ENCODE measurements around the gene TACC2.
"Not testable (repeated sequence)": the region's sequence is repeated elsewhere in the genome, so short reads cannot be mapped to it uniquely, and the experiment has no call there.

The TACC2 gene, protein sequence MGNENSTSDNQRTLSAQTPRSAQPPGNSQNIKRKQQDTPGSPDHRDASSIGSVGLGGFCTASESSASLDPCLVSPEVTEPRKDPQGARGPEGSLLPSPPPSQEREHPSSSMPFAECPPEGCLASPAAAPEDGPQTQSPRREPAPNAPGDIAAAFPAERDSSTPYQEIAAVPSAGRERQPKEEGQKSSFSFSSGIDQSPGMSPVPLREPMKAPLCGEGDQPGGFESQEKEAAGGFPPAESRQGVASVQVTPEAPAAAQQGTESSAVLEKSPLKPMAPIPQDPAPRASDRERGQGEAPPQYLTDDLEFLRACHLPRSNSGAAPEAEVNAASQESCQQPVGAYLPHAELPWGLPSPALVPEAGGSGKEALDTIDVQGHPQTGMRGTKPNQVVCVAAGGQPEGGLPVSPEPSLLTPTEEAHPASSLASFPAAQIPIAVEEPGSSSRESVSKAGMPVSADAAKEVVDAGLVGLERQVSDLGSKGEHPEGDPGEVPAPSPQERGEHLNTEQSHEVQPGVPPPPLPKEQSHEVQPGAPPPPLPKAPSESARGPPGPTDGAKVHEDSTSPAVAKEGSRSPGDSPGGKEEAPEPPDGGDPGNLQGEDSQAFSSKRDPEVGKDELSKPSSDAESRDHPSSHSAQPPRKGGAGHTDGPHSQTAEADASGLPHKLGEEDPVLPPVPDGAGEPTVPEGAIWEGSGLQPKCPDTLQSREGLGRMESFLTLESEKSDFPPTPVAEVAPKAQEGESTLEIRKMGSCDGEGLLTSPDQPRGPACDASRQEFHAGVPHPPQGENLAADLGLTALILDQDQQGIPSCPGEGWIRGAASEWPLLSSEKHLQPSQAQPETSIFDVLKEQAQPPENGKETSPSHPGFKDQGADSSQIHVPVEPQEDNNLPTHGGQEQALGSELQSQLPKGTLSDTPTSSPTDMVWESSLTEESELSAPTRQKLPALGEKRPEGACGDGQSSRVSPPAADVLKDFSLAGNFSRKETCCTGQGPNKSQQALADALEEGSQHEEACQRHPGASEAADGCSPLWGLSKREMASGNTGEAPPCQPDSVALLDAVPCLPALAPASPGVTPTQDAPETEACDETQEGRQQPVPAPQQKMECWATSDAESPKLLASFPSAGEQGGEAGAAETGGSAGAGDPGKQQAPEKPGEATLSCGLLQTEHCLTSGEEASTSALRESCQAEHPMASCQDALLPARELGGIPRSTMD (N-terminal part only)

DNA sequence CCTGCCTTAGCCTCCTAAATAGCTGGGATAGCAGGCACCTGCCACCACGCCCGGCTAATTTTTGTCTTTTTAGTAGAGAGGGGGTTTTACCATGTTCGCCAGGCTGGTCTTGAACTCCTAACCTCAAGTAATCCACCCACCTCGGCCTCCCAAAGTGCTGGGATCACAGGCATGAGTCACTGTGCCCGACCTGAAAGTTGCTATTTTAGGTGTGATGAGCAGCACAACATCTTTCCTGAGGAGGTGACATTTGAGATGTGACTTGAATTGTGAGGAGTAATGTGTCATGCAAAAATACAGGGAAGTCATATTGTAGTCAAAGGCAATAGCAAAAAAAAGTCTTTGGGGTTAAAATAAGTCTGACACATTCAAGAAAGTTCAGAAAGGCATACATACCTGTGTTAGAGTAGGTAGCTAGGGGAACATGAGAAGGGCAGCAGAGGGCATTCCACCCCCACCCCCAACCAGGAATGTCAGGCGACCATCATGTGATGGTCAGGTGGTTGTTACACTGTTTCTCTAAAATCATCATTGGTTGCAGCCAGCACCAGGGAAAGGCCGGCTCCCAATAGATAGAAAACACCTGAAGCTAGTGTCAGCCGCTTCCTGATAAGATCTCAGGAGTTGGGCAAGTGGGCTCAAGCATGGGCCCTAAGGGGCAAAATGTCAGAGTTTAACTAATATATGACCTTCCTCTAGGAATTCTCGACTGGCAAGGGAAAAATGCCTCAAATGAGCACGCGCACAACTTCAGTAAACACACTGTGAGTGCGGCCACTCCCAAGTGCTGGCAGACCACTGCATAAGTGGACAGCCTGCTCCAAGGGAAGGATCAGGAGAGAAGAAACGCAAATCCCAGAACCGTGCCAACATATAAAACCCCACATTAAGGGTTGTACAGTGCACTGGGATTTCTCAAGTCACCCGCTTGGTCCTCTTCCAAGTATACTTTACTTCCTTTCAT lies at the start of gene TACC2:
Gene TACC2, plus strand, starts transcription at position 803 of the 964 bp plus-strand sequence. CDS start 32,819 bp downstream, outside the sequence.
- no peak for DNase-seq (ENCODE audit: low spot score)

DNA sequence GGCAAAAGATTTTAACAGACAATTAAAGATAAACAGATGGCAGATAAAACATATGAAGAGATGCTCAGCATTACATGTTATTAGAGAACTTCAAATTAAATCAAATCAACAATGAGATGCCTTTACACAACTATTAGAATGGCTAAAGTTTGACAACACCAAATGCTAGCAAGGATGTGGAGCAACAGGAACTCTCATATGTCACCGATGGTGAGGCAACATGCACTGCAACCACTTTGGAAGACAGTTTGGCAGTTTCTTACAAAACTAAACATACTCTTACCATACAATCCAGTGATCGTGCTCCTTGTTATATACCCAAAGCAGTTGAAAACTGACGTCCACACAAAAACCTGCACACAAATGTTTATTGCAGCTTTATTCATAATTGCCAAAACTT lies 47.4 kb upstream of the TACC2 start:
- no peak for DNase-seq (ENCODE audit: low spot score)

DNA sequence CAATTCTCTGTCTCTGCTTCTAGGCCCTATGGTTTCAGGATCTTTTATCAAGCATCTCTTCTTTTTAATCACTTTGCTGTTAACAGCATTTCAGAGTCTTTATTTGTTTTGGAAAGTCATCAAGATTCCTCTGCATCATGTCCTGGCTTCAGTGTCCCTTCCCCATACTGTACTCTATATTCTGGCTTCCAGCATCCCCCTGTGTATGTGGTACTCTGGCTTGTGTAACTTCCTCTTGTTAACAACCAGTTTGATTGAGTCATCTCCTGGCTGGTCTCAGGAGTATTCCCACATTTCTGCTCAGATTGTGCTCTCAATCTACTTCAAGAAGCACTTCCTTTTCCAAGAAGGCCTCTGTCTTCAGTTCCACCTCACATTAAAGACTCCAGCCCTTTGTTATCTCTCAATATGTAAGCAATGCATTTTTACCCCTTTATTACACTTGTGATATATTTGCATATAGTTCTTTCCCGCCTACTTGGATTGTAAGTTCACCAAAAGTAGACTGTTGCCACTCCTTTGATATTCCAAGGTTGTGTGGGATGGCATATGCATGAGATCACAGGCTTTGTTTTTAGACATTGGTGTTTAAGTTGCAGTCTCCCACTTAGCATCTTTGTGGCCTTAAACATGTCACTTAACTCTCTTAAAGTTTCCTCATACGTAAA lies 46.1 kb upstream of the TACC2 start:
- DNase-seq (ENCODE audit: low spot score): no peak

DNA sequence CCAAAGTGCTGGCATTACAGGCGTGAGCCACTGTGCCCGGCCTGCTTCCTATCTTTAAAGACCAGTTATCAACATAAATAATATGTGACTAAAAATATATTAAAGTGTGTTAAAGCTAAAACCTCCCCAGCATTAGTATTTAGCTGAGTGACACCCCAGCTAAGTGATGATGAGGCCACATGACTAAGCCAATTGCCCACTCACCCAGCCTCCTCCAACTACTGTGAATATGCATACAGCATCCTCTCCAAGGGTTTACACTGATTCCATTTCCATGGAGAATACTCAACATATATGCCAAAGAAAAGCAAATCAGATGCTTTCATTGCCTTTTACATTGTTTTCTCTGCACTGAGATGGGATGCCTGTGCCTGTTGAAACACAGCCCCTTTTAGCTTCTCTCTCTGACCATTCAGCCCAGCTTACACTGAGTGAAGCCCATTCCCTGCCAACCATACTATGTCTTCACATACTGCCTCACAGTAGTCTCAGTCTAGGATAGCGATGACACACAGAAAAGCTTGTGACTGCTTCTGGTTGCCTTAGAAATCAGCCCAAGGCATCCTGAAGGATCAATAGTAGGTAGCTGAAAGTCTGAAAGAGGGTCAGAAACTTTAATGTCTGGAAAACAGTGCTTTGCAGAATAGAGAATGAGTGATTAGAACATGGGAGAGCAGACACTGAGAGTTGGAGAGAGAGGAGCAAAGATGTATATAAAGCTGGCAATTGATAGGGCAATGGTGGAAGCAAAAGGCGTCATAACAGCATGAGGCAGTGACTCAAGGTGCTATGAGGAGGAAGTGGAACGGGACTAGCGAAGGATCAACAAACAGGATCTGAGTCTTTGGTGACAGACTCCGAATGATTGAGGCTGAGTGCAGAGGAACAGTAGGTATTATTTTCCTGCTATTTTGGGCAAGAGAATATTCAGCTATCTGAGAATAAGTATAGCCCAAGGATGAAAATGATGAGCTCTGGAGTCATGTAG lies 41.3 kb upstream of the TACC2 start:
- no peak for DNase-seq (ENCODE audit: low spot score)

DNA sequence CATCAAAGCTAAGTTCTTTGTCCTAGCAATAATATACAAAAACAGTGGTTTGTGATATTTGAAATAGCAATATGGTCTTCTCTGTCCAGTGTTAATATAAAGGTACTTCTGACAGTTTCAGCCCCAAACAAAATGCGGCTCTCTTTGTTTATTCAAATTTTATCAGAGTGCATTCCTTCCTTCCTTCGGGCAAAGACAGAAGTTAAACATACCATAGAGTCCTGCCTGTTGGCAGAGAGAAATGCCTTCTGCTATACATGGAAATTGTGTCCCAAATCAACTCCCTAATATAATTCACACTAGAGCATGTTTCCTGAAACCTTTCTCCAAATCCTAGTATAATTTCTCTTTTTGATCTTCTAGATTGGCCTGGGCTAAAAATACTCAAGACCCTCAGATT lies 39.9 kb upstream of the TACC2 start:
- DNase-seq (ENCODE audit: low spot score): no peak

DNA sequence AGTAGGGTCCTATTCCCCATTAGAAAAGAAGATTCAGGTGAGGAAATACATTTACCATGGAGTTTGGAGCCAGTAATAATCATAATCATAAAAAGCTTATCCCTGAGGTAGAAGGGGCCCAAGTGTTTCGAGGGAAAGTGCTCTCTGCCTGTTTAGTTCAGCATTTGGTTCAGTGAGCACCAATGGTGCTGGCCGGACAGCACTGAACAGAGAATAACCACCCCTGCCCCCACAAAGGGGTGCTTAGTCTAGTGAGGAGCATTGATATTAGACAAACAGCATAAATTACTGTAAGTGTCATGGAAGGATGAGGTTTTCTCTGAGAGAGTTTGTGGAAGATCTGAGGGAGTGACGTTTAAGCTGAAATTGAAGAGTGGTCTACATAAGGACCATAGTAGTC lies 39.5 kb upstream of the TACC2 start:
- DNase-seq (ENCODE audit: low spot score): no peak

DNA sequence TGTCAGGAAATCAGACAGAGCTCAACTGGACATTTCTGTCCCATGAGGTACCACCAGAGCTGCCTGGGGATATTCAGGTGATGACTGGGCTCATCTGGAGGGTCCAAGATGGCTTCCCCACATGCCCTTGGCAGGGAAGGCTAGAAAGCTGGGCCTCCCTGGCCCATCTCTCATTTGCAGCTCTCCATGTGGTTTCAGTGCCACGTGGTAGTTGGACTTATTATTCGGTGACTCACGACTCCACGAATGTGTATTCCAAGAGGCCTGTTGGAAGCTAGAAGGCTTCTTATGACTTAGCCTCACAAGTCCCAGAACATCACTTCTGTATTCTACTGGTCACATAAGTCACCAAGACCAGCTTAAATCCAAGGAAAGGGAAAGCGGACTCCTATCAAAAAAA lies 36.7 kb upstream of the TACC2 start:
- DNase-seq (ENCODE audit: low spot score): no peak

DNA sequence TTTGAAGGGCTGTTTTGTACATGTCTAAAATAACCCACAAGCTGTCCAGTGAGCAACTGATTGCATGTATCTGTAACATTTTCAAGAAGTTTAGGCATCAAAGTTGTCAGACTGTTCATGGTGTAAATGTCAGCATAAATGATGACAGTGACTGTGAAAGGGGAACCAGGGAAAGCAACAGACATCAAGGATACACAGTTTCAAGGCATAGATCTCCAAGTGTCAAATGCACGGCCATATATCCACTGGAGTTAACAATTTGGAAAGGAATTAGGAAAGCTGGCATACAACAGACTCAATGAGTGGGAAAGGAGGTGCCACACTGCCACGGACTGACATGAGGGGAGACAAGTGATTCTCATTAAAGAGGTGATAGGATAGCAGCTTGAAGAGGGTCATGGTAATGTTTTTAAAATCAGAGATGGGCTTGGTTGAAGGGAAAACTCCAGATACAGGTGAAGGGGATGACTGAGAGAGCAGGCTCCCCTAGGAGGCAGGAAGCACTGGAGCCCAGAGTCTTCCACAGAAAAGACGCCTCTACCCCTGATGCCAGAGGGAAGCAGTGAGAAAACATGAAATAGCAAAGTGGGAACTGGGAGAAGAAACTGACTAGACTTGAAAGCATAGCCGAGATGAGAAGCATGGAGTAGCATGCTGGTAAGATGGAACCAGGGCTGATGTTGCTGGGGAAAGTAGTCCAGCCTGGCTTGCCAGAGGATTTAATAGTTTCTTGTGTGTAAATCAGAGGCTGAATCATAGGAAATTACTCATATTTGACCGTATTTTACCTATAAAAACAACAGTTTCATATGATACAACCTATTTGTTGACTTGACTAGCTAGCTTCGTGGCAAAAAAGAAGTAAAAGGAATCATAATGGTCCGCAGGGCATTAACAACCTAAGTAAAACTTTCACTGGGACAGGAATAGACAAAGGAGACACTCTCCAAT lies 32.6 kb upstream of the TACC2 start:
- DNase-seq (ENCODE audit: low spot score): no peak

DNA sequence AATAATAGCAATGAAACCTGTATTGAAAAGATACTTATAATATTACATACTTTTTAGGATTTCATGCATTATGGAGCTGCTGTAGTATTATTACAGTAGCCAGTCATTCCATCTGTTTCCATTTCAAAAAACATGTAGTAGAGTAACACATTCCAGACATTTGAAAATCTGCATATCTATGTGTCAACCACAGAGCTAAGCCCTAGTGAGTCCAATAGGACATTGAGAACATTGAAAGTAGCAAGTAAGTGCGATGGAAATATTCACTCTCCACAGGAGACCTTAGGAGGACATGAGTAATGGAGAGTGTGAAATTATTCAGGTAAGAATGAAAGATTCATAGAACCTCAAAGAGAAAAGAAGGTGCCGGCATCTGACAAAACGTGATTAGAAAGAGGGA lies 29.3 kb upstream of the TACC2 start:
- no peak for DNase-seq (ENCODE audit: low spot score)

DNA sequence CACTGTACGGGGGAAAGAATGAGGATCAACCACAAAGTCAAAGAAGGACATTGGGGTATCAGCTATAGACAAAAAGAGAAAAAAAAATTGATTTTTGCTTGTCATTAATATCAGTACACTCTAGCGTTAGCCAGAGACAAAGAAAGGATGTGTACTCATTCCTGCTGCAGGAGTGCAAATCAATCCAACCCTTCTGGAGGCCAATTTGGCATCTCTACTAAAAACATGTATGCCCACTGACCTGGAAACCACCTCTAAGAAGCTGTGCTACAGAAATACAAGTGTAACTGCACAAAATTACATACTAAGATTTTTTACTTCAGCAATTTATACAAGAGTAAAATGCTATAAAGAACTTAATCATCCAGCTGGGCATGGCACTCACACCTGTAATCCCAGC lies 27.5 kb upstream of the TACC2 start:
- no peak for DNase-seq (ENCODE audit: low spot score)

DNA sequence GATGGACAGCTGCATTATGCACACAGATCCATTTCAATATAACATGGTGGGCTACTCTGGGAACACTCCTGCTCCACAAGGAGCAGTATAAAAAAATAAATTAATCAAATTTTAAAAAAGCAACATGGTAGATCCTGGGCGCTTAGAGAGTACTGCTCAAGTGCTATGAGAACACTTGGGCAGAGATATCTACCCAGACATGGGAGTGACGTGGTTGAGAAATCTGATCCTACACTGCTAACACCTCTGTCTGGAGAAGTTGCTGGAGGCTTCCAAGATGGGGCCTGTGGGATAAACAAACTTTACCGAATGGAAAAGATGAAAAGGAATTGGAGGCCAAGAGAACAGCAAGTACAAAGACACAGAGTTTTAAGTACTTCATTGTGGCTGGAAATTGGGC lies 23.0 kb upstream of the TACC2 start:
- no peak for DNase-seq (ENCODE audit: low spot score)

DNA sequence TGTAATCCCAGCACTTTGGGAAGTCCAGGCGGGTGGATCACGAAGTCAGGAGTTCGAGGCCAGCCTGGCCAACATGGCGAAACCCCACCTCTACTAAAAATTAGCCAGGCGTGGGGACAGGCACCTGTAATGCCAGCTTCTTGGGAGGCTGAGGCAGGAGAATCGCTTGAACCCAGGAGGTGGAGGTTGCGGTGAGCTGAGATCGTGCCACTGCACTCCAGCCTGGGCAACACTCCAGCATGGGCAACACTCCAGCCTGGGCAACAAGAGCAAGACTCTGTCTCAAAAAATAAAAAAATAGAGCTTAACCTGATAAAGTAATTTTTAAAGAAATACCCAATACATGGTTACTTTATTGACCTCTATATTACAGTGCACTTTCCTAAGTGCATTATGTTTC lies 19.9 kb upstream of the TACC2 start:
- DNase-seq (ENCODE audit: low spot score): not testable (repeated sequence)

DNA sequence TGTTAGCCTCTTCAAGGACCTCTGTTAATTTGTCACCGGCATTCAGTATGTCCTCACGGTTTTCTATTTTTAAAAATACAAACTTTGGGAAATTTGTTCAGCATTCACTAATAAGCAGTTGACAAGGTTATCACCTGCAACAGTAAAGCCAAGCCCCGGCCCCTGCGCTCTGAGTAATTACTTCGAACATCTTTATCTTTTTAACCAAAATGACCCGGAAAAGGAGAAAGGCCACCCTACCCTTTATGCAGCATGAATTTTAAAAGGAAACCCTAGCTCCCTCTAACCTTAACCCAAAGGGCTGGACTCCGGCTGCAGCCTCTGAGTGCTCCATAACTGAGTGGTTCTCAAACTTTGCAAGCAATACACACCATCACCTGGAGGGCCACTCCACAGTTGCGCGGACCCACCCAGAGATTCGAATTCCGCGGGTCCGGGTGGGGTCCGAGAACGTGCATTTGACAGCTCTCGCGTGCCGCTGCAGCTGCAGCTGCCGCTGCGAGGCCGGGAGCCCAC lies 14.9 kb upstream of the TACC2 start:
- DNase-seq (ENCODE audit: low spot score): no peak

DNA sequence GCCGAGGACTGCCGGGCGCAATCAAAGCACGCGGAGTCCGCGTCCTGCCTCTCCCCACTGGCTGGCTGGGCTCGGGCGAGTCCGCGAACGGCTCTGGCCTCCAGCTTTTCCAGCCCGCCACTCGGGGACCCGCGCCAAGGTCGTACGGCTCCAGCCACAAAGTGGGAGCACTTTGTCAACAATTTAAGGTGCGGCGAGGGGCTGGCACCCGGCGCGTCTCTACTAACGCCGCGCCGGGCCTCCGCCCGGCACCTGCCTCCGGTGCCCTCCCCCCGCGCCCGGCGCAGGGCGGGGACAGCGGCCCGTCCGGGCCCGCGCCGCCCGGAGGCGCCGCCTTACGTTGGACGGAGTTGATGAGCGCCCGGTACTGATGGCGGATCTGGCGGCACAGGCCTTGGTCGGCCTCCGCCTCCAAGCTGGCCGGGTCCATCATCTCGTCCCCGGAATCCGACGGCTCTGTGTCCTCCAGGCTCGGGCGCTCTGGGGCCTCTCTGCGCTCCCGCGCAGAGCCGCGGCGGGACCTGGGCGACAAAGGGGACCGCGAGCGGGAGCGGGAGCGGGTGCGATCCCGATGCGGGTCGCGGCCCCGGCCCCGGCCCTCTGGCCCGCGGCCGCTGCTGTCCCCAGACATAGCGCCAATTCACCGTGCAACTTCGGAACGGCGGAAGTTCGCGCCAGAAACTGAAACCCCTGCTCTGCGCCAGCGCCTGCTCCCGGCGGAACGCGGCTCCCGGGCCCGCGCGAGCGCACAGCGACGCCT lies 14.2 kb upstream of the TACC2 start, which contains the start of gene NSMCE4A:
Gene NSMCE4A, minus strand, starts transcription at position 683 of the 760 bp plus-strand sequence. Its CDS starts 52 bp downstream, at position 631.
- DNase-seq (ENCODE audit: low spot score): peak; percentile 74

DNA sequence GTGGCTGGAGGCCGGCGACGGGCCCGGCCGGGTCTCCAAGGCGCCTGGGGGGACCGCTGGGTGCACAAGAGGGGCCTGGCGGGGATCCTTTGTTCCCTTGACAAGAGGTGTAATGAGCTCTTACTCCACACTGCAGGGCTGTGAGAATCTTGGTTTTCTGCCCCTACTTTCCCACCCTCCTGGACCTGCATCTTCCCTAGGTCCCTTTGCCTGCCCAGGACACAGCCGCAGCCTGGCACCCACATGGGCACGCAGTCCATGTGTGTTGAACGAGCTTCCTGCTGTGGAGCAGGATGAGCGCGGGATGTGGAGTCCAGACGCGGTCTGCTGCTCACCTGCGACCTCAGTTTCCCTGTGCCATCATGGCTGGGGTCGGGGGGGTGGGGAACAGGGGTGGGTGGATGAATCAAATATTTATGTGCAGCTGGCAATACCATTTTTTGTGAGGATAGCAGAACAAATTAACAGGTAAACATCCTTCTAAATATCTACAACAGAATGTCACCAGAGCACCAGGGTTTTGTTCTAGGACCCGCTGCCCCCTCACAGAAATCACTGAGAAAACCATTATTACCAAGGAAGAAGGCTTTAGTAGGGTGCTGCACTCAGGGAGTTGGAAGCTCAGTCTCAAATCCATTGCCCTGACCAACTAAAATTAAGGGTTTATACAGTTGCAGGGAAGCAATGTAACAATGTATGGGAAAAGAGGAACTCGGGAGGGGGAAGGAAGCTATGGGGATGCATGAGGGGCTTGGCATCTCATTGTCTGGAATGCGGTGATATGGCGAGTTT lies 13.5 kb upstream of the TACC2 start:
- DNase-seq (ENCODE audit: low spot score): no peak

DNA sequence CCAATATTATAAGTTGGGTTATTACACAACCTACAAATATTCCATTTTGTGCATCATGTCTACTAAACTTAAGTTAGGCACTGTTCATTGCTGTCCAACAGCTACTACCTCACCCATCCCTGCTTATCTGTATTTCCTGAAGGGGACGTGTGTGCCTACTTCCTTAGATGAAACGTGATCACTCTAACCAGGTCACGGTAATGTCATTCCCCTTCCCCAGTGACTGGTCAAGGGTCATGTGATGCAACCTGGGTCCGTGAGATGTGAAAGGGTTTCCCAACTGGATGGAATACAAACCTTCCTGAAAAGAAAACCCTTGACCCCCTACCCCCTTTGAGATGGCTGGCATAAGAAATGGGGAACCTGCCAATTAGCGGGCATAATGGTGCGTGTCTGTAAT lies 12.4 kb upstream of the TACC2 start:
- no peak for DNase-seq (ENCODE audit: low spot score)
